Panc1 (cell line): ENCODE measurements around the gene RHBDL1.

ENCODE experiments used
- POLR2AphosphoS5 ChIP-seq: IDR thresholded peaks from 2 replicates; pipeline ENCODE4 v1.6.1; 2012; ENCODE audit warnings: mild to moderate bottlenecking, low read depth, low read length, moderate library complexity
- REST ChIP-seq, 2 experiments: IDR thresholded peaks; 2 replicates each; pipeline ENCODE4 v1.6.1; 2011 to 2012; ENCODE audit warnings: low read depth in 2 of 2, control low read depth in 1 of 2, low read length in 1 of 2, mild to moderate bottlenecking in 1 of 2, moderate library complexity in 1 of 2; ENCODE audit not compliant: insufficient read depth in 1 of 2
- SIN3A ChIP-seq: IDR thresholded peaks from 2 replicates; pipeline ENCODE4 v1.6.1; 2012; ENCODE audit warnings: low read depth, mild to moderate bottlenecking, low read length, moderate library complexity, borderline replicate concordance; ENCODE audit not compliant: insufficient read depth
- TCF7L2 ChIP-seq: IDR thresholded peaks from 2 replicates; pipeline ENCODE4 v1.6.1; 2011; ENCODE audit warnings: mild to moderate bottlenecking, low read depth, low read length, inconsistent platforms
- TF ChIP-seq, protein P1 (sequence below): fragments of 450-650 bp; IDR thresholded peaks from 2 replicates; pipeline ENCODE4 v1.5.1; 2017; ENCODE audit warnings: mild to moderate bottlenecking

DNA sequence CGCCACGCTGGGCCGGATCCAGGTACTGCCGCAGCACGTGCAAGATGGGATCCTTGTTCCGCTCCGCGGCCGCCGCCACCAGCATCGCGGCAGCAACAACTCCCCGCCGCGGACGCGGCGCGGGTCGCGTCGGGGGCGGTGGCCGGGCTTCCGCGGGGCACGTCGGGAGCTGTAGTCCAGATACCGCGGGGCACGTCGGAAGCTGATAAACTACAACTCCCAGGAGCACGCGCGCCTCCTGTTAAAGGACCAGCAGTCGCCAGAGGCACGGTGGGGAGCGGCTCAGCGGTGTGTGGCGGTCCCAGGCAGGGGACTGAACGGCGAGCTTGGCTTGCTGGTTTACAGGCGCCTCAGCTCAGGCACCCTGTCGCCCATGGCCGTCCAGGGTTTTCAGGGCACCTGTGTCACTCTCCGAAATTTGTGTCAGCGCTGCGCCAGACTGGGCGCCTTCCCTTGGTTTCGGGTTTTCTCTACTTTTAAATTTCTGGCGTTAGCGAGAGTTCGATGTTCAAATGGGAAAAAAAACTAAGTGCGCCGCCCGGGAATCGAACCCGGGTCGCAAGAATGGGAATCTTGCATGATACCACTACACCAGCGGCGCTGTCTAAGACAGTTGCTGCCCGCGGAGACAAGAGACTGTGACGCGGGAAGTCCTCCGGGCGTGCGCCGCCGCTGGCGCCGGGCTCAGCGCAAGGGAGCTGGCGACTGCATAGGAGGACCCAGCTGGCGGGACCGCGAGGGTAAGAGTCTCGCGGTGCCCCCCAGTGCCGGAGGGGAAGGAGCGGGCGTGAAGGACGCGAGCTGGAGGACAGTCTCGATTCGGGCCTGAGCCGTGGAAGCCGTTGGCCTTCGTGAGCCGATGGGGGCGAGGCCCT lies 39.0 kb upstream of the RHBDL1 start, which contains the start of gene METTL26:
- TF ChIP-seq, protein P1, sequence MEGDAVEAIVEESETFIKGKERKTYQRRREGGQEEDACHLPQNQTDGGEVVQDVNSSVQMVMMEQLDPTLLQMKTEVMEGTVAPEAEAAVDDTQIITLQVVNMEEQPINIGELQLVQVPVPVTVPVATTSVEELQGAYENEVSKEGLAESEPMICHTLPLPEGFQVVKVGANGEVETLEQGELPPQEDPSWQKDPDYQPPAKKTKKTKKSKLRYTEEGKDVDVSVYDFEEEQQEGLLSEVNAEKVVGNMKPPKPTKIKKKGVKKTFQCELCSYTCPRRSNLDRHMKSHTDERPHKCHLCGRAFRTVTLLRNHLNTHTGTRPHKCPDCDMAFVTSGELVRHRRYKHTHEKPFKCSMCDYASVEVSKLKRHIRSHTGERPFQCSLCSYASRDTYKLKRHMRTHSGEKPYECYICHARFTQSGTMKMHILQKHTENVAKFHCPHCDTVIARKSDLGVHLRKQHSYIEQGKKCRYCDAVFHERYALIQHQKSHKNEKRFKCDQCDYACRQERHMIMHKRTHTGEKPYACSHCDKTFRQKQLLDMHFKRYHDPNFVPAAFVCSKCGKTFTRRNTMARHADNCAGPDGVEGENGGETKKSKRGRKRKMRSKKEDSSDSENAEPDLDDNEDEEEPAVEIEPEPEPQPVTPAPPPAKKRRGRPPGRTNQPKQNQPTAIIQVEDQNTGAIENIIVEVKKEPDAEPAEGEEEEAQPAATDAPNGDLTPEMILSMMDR = no peak
- TF ChIP-seq POLR2AphosphoS5 = peak; percentile 23; the same call in 1 of the 2 replicates
- TF ChIP-seq REST (IDR thresholded peaks at IDR 0.05; ENCODE audit: insufficient read depth in 1 of 2, low read depth in 2 of 2, low read length in 1 of 2) = peak in 1 of 2 experiments; percentile 59; a peak in 1 of 4 replicates
- TF ChIP-seq SIN3A = peak; percentile 85; the same call in 1 of the 2 replicates
- TF ChIP-seq TCF7L2 = peak; percentile 45; the same call in 1 of the 2 replicates
